GM23248 (cell line): ENCODE data around the gene PRSS8.

Experiments
- EZH2 ChIP-seq: fragments of 200-600 bp; sonication (generic); IDR thresholded peaks from 2 replicates; pipeline ENCODE4 v1.6.1; 2018; ENCODE audit warnings: antibody characterized with exemption, mild to moderate bottlenecking; ENCODE audit not compliant: insufficient read depth, poor library complexity, severe bottlenecking
- EZH2phosphoT487 ChIP-seq: fragments of 200-600 bp; sonication (generic); IDR thresholded peaks from 2 replicates; pipeline ENCODE4 v1.6.1; 2018; ENCODE audit warnings: antibody characterized with exemption, moderate library complexity, mild to moderate bottlenecking, low read depth; ENCODE audit not compliant: insufficient read depth

- no peak for TF ChIP-seq EZH2phosphoT487
- TF ChIP-seq EZH2 = no peak
These were observed 2.5 kb downstream of the PRSS8 start for GRCh38 chr16:31133046-31133501.
